AG08395 (cell line): Measurements from ENCODE around the gene RPS10.

Source experiments
- DNase-seq: peaks from one replicate; pipeline ENCODE4 v3.0.0; 2012; ENCODE audit warnings: mixed read lengths, low spot score

RPS10 gene

DNA sequence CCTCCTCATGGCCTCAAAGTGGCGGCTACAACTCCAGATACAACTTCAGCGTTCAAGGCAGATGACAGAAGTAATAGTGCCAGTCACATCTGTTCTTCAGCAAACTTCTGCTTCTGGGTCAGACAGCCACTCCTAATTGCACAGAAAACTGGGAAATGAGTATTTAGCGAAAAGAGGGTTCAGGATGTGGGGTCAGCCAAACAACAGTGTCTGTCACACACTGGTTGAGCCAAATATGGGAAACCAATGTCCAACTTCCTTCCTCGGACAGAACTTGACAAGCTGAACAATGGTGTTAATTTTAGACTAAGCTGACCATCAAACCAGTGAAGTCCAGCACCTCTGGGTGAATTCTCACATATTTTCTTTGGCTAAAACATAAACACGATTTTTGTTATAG is 55.5 kb downstream of the RPS10 start:
- no peak for DNase-seq

DNA sequence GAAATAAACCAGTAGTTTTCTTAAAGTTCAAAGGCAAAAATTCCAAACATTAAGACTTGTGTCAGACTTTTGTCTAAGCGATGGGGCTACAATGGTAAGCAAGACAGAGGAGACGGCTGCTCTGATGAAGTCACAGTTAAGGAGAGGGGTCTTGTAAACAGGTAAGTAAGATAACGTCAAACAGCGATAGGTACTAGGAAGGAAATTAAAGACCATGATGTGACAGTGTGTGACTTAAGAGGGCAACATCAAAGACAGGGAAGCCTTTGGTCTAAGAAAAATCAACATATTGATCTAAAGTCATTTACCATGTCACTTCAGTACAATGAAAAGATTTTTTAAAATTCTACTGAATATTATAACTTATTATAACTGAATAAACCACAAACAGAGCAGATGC is 56.5 kb downstream of the RPS10 start:
- no peak for DNase-seq
